Spinal cord (tissue), 10 donors: Measurements from ENCODE around the gene COQ4. TPM values are rescaled to one million over a fixed set of nuclear protein-coding genes. Genes with fewer than 3 reads are reported as not detected.

Source experiments
- DNase-seq, 6 donors: peaks; one replicate each; pipeline versions ENCODE4 v3.0.0 to v3.0.0-alpha.2; 2013 to 2015; ENCODE audit warnings: low spot score in 6 of 6, low read depth in 4 of 6
- H3K27ac ChIP-seq: one replicate; pipeline ENCODE4 v1.5.1; 2013; ENCODE audit warnings: low read depth, low read length, control low read depth
- H3K27me3 ChIP-seq: one replicate; pipeline ENCODE4 v1.6.1; 2013; ENCODE audit warnings: low read length; ENCODE audit not compliant: control insufficient read depth, insufficient read depth
- H3K36me3 ChIP-seq: one replicate; pipeline ENCODE4 v1.6.1; 2013; ENCODE audit warnings: low read length; ENCODE audit not compliant: control insufficient read depth, insufficient read depth
- H3K4me1 ChIP-seq: one replicate; pipeline ENCODE4 v1.6.1; 2013; ENCODE audit warnings: low read length; ENCODE audit not compliant: control insufficient read depth, insufficient read depth
- H3K4me3 ChIP-seq: one replicate; pipeline ENCODE4 v1.5.1; 2013; ENCODE audit warnings: low read depth, low read length, control low read depth
- H3K9me3 ChIP-seq: one replicate; pipeline ENCODE4 v1.6.1; 2013; ENCODE audit warnings: low read length; ENCODE audit not compliant: control insufficient read depth, insufficient read depth
- WGBS: methylation state at CpG from one replicate; pipeline ENCODE4 v1.1.5; 2013; ENCODE audit warnings: missing lambda C conversion rate; ENCODE audit not compliant: insufficient coverage; 5-methylcytosine and 5-hydroxymethylcytosine counted together
- polyA plus RNA-seq, 2 donors: library from polyadenylated mRNA; unstranded; fragments of 120-200 nt; gene quantifications; one replicate each; pipeline ENCODE4 v1.2.1, GENCODE V29; 2013; ENCODE audit not compliant: insufficient read length in 2 of 2
- total RNA-seq, 2 donors: library from RNA; depleted of rRNA in 1 of 2; stranded (reverse); fragments of 120-200 nt in 1 of 2; fragments of >200 nt in 1 of 2; gene quantifications; one replicate each; pipeline versions ENCODE4 v1.2.3 to v1.2.4, GENCODE V29; 2013 to 2014
- donor health status: healthy.

The COQ4 gene
- total and polyA plus RNA-seq, 4 donors = 20.6 to 94.9 (median 66.7) TPM

DNA sequence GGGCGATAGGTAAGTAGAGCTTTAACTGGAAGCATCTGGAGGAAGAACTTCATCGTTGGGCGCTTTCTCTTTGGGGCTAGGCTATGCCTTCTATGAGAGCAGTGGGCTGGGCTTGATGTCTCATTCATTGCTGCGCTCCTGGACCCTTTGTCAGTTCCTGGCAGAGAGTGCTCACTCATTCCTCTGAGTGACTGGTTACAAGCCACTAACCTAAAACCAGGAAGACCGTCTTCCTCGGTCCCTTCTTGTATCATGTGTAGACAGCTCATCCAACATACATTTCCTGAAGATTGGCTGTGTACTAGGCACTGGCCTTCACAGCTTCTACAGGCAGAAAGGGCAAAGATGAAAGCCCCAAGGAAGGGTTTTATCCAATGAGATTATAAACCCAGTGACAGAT, 40.1 kb upstream of the COQ4 start:
- no peak for DNase-seq
- Histone ChIP-seq H3K36me3 (peaks cover 18% of the 10 kb centered on the region), H3K4me3 (no peak overlapping the region), H3K27ac (no peak overlapping the region), H3K9me3 (no peaks in the 10 kb centered on the region), H3K27me3 (no peaks in the 10 kb centered on the region), H3K4me1 (peaks cover 14% of the 10 kb centered on the region)
- 89% methylated on average over 6 of the region's 6 CpGs for WGBS

DNA sequence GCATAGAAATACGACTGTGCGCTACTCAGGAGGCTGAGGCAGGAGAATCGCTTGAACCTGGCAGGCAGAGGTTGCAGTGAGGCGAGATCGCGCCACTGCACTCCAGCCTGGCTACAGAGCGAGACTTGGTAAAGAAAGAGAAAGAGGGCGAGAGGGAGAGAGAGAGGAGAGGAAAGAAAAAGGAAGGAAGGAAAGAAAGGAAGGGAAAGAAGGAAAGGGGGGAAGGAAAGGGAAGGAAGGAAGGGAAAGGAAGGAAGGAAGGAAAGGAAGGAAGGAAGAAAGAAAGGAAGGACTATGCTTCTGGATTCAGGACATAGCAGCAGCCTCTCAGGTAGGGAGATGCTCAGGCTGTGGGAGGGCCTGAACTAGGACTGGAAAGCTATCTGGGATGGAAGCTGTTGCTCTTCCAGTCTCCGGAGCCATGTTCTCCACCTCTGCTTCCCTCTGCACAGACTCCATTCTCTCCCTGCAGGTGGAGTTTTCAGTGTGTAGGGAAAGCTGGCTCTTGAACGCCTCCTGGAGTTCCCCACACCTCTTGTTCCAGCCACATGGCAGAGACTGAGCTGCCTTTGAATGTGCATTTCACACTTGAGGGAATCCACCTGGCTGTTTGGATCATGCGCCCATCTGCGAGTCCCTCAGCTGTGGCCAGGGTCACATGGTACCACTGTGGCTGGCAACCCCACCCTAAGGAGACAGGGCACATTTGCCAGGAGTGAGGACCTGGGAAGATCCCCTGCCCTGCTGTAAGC, 37.4 kb upstream of the COQ4 start:
- WGBS = 96% methylated on average over 10 of the region's 12 CpGs
- no peak for DNase-seq
- no peaks in the 10 kb centered on the region for H3K9me3 ChIP-seq
- no peak overlapping the region for H3K4me3 ChIP-seq
- peaks cover 11% of the 10 kb centered on the region for H3K4me1 ChIP-seq
- peaks cover 33% of the 10 kb centered on the region for H3K36me3 ChIP-seq
- no peaks in the 10 kb centered on the region for H3K27me3 ChIP-seq
- H3K27ac ChIP-seq = no peak overlapping the region

DNA sequence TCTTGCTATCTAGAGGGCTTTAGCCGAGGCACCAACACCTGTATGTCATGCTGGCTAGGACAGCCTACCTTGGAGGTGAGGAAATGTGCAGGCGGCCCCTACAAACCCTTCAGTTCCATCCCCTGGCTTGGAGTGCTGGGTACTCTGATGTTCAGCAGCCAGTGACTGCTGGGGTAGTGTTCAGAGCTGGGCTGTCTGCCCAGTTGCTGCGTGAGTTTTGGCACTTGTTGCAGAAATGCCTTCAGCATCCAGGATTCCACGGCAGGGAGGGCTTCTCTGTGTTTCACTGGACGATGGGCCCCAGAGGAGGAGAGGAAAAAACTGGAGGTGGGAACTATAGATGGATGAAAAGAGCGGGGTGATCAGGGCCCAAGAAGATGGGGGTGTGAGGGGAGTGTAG, 36.2 kb upstream of the COQ4 start:
- Histone ChIP-seq H3K4me1 (peaks cover 11% of the 10 kb centered on the region), H3K27me3 (no peaks in the 10 kb centered on the region), H3K9me3 (no peaks in the 10 kb centered on the region), H3K4me3 (no peak overlapping the region), H3K36me3 (peaks cover 30% of the 10 kb centered on the region), H3K27ac (peak overlapping the region; percentile 52)
- 26% methylated on average over 5 of the region's 6 CpGs for WGBS
- DNase-seq = peak; percentile 41 to 94 (median 70)

DNA sequence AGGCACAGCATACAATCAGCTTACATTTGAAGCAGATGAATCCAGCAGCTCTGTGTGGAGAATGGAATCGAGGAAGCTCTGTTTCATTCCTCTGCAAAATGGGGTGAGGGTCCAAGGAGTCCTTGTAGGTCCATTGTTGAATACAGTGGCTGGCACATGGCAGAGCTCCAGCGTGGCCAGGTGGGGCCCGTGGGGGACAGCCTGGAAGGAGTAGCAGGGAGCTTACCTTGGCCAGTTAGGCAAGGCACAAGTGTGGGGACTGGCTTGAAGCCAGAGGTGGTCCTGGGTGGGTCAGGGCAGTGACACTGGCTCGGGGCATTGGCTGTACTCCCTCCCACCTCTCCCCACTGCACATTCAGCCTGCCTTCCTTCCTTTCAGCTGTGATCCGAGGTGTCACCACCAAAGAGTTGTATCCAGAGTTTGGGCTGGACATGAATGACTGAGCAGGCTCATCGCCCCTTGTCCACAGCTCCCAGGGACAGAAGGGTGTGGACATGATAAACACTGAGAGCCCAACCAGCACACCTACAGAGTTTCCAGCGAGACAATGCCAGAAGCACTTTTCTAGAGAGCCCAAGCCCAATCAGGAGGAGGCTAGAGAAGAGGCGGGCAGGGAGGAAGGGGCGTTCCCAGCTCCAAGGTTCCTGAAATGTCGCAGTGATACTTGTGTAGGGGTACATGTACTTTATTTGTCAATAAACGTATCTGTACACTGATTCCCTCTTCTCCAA, 34.2 kb upstream of the COQ4 start:
- Histone ChIP-seq H3K4me3 (no peak overlapping the region), H3K27ac (no peak overlapping the region), H3K9me3 (no peaks in the 10 kb centered on the region), H3K27me3 (no peaks in the 10 kb centered on the region), H3K36me3 (peaks cover 30% of the 10 kb centered on the region), H3K4me1 (peaks cover 11% of the 10 kb centered on the region)
- 82% methylated on average over 5 of the region's 11 CpGs for WGBS
- no peak for DNase-seq

DNA sequence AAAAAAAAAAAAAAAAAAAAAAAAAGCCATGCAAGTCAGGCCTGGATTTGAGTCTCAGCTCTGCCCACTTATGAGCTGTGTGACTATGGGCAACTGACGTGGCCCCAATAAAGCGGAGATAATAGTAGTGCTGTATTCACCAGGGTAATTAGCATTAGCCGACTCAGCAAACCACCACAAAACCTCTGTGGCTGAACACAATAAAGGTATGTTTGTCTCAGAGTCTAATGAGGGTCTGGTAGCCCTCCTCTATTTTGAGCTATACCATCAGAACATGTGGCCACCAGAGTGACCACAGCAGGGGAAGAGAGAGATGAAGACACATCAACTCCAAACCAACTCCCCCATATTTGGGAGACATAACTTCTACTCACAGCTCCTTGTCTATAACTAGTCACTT, 30.6 kb upstream of the COQ4 start:
- no peak for DNase-seq
- Histone ChIP-seq H3K9me3 (no peaks in the 10 kb centered on the region), H3K4me1 (peaks cover 5% of the 10 kb centered on the region), H3K27ac (no peak overlapping the region), H3K36me3 (peaks cover 20% of the 10 kb centered on the region), H3K27me3 (no peaks in the 10 kb centered on the region), H3K4me3 (no peak overlapping the region)
- WGBS = no CpG with 5 or more reads among the region's 3 CpGs

DNA sequence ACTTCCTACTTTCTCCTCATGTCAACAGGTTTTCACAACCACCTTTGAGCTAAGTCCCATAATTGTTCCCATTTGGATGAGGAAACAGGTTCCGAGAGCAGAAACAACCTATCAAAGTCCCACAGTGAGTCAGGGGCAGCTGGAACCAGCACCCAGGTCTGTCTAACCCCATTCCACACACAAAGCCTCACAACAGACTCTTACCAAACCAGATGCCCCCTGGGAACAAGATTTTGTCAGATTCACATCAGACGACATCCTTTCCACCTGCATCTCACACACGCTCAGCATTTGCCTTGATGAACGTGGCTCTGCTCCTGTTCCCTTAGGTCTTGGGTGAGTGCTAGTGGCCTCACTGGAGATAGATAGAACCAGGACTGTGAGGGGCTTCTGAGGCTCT, 29.5 kb upstream of the COQ4 start:
- WGBS = 100% methylated on average over 2 of the region's 4 CpGs
- Histone ChIP-seq H3K27me3 (no peaks in the 10 kb centered on the region), H3K27ac (no peak overlapping the region), H3K9me3 (no peaks in the 10 kb centered on the region), H3K4me3 (no peak overlapping the region), H3K4me1 (peaks cover 5% of the 10 kb centered on the region), H3K36me3 (peaks cover 16% of the 10 kb centered on the region)
- no peak for DNase-seq

DNA sequence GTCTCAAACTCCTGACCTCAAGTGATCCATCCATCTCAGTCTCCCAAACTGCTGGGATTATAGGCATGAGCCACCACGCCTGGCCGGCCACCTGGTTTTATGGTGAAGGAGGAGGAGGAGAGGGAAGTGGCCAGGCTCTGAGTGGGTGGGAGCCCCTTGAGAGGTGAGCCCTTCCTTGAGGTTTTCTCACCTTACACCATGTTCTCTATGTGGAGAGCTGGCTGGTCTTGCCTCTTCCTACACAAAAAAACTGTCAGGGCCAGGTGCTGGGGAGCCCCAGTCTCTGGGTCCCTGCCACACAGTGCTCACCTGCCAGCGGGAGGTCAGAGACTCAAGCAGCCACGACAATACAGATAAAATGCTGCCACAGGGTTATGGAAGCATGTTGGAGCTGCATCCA, 28.5 kb upstream of the COQ4 start:
- no peak overlapping the region for H3K4me3 ChIP-seq
- H3K9me3 ChIP-seq = no peaks in the 10 kb centered on the region
- peaks cover 5% of the 10 kb centered on the region for H3K36me3 ChIP-seq
- WGBS = 89% methylated on average over 2 of the region's 4 CpGs
- no peak for DNase-seq
- H3K27me3 ChIP-seq = no peaks in the 10 kb centered on the region
- peaks cover 5% of the 10 kb centered on the region for H3K4me1 ChIP-seq
- H3K27ac ChIP-seq = no peak overlapping the region

DNA sequence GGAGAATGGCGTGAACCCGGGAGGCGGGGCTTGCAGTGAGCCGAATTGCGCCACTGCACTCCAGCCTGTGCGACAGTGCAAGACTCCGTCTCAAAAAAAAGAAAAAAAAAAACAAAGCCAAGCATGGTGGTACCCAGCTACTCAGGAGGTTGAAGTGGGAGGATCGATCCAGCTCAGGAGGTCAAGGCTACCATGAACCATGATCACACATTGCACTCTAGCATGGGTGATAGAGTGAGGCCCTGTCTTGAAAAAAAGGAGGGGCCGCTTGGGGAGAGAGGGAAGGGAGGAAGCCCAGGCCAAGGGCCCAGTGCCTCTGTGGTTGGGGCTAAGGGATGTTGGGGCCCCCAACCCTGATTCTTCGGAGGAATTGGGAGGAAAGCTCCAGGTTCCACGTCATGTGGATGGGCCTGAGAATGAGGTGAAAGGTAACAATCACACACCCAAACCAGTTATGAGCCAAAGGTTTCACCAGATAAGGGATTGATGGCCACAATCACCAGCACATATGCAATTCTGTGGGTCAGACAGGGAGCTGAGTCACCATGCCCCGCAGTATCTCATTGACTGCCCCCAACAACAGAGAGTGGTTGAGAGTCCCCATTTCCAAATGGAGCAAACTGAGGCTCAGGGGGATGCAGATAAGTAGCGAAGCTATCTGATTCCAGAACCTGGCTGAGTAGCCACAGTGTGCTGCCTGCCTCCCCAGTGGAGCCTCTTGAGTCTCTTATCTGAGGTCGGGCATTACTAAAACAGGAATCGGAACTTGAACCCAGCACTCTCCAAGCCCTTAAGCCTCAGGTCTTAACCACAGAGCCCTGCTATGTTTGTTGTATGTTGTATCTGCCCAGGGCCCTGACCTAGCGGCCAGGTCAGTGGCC, 26.1 kb upstream of the COQ4 start:
- no peaks in the 10 kb centered on the region for H3K9me3 ChIP-seq
- DNase-seq = no peak
- WGBS = over 99% methylated on average over 10 of the region's 16 CpGs
- peaks cover 5% of the 10 kb centered on the region for H3K4me1 ChIP-seq
- no peaks in the 10 kb centered on the region for H3K27me3 ChIP-seq
- no peak overlapping the region for H3K4me3 ChIP-seq
- no peak overlapping the region for H3K27ac ChIP-seq
- H3K36me3 ChIP-seq = peaks cover 4% of the 10 kb centered on the region

DNA sequence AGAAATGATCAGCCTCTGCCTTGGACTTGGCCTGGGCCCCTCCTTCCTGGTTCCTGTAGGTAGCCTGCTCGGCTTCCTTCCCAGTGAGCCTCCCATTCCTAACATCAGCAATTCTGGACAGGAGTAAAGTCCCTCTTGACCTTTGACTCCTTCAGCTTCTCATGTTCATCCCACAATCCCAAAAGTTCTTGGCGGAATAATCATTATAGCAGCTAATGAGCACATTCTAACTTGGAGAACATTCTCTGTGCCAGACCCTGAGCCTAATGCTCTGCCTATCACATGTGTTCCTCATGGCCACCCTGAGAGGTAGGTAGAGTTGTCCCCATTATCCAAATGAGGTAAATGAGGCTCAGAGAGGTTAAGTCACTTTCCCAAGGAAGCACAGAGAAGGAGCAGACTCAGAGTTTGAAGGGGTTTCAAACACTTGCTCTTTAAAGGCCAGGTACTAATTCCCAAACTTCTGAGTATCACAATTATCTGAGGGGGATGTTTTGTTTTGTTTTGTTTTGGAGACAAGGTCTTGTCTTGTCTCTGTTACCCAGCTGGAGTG, 25.3 kb upstream of the COQ4 start:
- Histone ChIP-seq H3K36me3 (peaks cover 4% of the 10 kb centered on the region), H3K9me3 (no peaks in the 10 kb centered on the region), H3K27me3 (no peaks in the 10 kb centered on the region), H3K4me3 (no peak overlapping the region), H3K4me1 (peaks cover 5% of the 10 kb centered on the region), H3K27ac (no peak overlapping the region)
- DNase-seq = no peak
- 93% methylated on average over 2 of the region's 2 CpGs for WGBS
